Endodermal cell (in vitro differentiated cells): ENCODE results near the gene IL36RN. TPM values are rescaled to one million over a fixed set of nuclear protein-coding genes. Genes with fewer than 3 reads are reported as not detected.

Experiments used
- DNase-seq: peaks from one replicate; pipeline ENCODE4 v3.0.0-alpha.2; 2017
- H3K27ac ChIP-seq: 2 replicates; pipeline ENCODE4 v1.5.1; 2013; ENCODE audit warnings: mild to moderate bottlenecking, low read depth, low read length, moderate library complexity
- H3K27me3 ChIP-seq: 2 replicates; pipeline ENCODE4 v1.6.1; 2013; ENCODE audit warnings: mild to moderate bottlenecking, low read length, moderate library complexity; ENCODE audit not compliant: insufficient read depth, control insufficient read depth, poor library complexity, severe bottlenecking
- H3K36me3 ChIP-seq: 2 replicates; pipeline ENCODE4 v1.7.0; 2013; ENCODE audit warnings: mild to moderate bottlenecking, low read length, moderate library complexity; ENCODE audit not compliant: control insufficient read depth, insufficient read depth
- H3K4me1 ChIP-seq: one replicate; pipeline ENCODE4 v1.7.0; 2013; ENCODE audit warnings: low read length; ENCODE audit not compliant: control insufficient read depth, insufficient read depth
- H3K4me3 ChIP-seq: 2 replicates; pipeline ENCODE4 v1.5.1; 2013; ENCODE audit warnings: mild to moderate bottlenecking, low read length, moderate library complexity
- H3K9ac ChIP-seq: 2 replicates; pipeline ENCODE4 v1.6.1; 2013; ENCODE audit warnings: mild to moderate bottlenecking, low read length, moderate library complexity; ENCODE audit not compliant: poor library complexity, severe bottlenecking; ENCODE audit errors: extremely low read depth
- H3K9me3 ChIP-seq: 2 replicates; pipeline ENCODE4 v1.6.1; 2013; ENCODE audit warnings: mild to moderate bottlenecking, low read length, moderate library complexity; ENCODE audit not compliant: control insufficient read depth
- H3K27ac Mint-ChIP-seq: 2 replicates; pipeline ENCODE4 v1.8.0; 2020; ENCODE audit warnings: mixed read lengths
- H3K27me3 Mint-ChIP-seq: 2 replicates; pipeline ENCODE4 v1.8.0; 2021; ENCODE audit warnings: mild to moderate bottlenecking, mixed read lengths; ENCODE audit not compliant: insufficient read depth
- H3K36me3 Mint-ChIP-seq: 2 replicates; pipeline ENCODE4 v1.8.0; 2020; ENCODE audit warnings: low read depth, mixed read lengths
- H3K4me1 Mint-ChIP-seq: 2 replicates; pipeline ENCODE4 v1.8.0; 2020; ENCODE audit warnings: mixed read lengths
- H3K4me3 Mint-ChIP-seq: 2 replicates; pipeline ENCODE4 v1.8.0; 2020; ENCODE audit warnings: mild to moderate bottlenecking, moderate library complexity, mixed read lengths
- H3K9me3 Mint-ChIP-seq: 2 replicates; pipeline ENCODE4 v1.8.0; 2020; ENCODE audit warnings: mild to moderate bottlenecking, mixed read lengths
- CTCF ChIP-seq: fragments of 200-600 bp; sonication (generic); conservative IDR thresholded peaks from 2 replicates; pipeline ENCODE4 v1.5.0; 2021; ENCODE audit warnings: antibody characterized with exemption, mild to moderate bottlenecking
- WGBS, 2 experiments: methylation state at CpG; one replicate each; pipeline versions ENCODE4 v1.1.5 to v1.1.7; 2013; ENCODE audit warnings: missing lambda C conversion rate in 2 of 2, mixed read lengths in 1 of 2; ENCODE audit not compliant: insufficient coverage in 1 of 2, insufficient read length in 1 of 2; 5-methylcytosine and 5-hydroxymethylcytosine counted together
- total RNA-seq, 2 donors: library from RNA; stranded (reverse); fragmentation: NEBNext Ultra II Directional in 1 of 2; extraction: Animal tissue kit (Norgen Biotek cat#: 25700) in 1 of 2; gene quantifications; 2 replicates in 1 of 2; 3 replicates in 1 of 2; pipeline ENCODE4 v1.2.1, GENCODE V29; 2021

Gene IL36RN
- total RNA-seq, 2 donors from 2014 or later, result not detected

- H3K9me3 Mint-ChIP-seq, result no peaks in the 10 kb centered on the region
- 90 to 93% methylated on average over 5 to 6 of the region's 6 CpGs for WGBS, 2 experiments
Measured at GRCh38 chr2:113112871-113113270, 53.9 kb downstream of the IL36RN start.

GRCh38 chr2:113113807-113114206 is 54.8 kb downstream of the IL36RN start:
- no peaks in the 10 kb centered on the region for H3K9me3 Mint-ChIP-seq

More at GRCh38 chr2:113112871-113113270, 53.9 kb downstream of the IL36RN start:
- Mint-ChIP-seq H3K27me3 (peaks cover 31% of the 10 kb centered on the region), H3K36me3 (no peaks in the 10 kb centered on the region), H3K4me1 (peaks cover 11% of the 10 kb centered on the region), H3K27ac (no peak overlapping the region), H3K4me3 (no peak overlapping the region)
- TF ChIP-seq CTCF, result no peak
- Histone ChIP-seq H3K27me3 (peaks cover 92% of the 10 kb centered on the region), H3K27ac (no peak overlapping the region), H3K9me3 (no peaks in the 10 kb centered on the region), H3K9ac (no peak overlapping the region), H3K36me3 (no peaks in the 10 kb centered on the region), H3K4me1 (no peaks in the 10 kb centered on the region), H3K4me3 (no peak overlapping the region)
- no peak for DNase-seq

More at GRCh38 chr2:113113807-113114206, 54.8 kb downstream of the IL36RN start:
- H3K27me3 ChIP-seq, result peaks cover 92% of the 10 kb centered on the region
- Mint-ChIP-seq H3K27me3 (peaks cover 34% of the 10 kb centered on the region), H3K4me1 (peaks cover 5% of the 10 kb centered on the region), H3K36me3 (no peaks in the 10 kb centered on the region), H3K4me3 (no peak overlapping the region), H3K27ac (no peak overlapping the region)
- H3K4me3 ChIP-seq, result no peak overlapping the region
- H3K27ac ChIP-seq, result no peak overlapping the region
- no peak overlapping the region for H3K9ac ChIP-seq
- no peaks in the 10 kb centered on the region for H3K4me1 ChIP-seq
- WGBS, 2 experiments, result 83 to 88% methylated on average over 2 to 3 of the region's 3 CpGs
- H3K9me3 ChIP-seq, result no peaks in the 10 kb centered on the region
- no peak for DNase-seq
- H3K36me3 ChIP-seq, result no peaks in the 10 kb centered on the region
- TF ChIP-seq CTCF, result no peak

Other genes starting within 250 kb of the IL36RN start
- not detected for gene IL1B, start 222.4 kb upstream of the IL36RN start, total RNA-seq
- not detected for gene IL37, start 148.0 kb upstream of the IL36RN start, total RNA-seq
- not detected for gene IL36G, start 81.2 kb upstream of the IL36RN start, total RNA-seq
- gene IL36A, start 53.7 kb upstream of the IL36RN start, total RNA-seq, result not detected
- not detected for gene IL36B, start 6.3 kb upstream of the IL36RN start, total RNA-seq
- not detected for gene IL1F10, start 8.8 kb downstream of the IL36RN start, total RNA-seq
- not detected for gene IL1RN, start 68.4 kb downstream of the IL36RN start, total RNA-seq
- 10 to 100 TPM in 1 of 2 donors, 1 to 10 TPM in 1; 5.2 to 13.3 TPM for gene PSD4, start 114.8 kb downstream of the IL36RN start, total RNA-seq
- under 1 TPM; 0.09 to 0.11 TPM for gene PAX8, start 219.7 kb downstream of the IL36RN start, total RNA-seq